Stomach (tissue), 9 donors: Measurements from ENCODE around the gene SYT8. TPM values are rescaled to one million over a fixed set of nuclear protein-coding genes. Genes with fewer than 3 reads are reported as not detected.
A peak's percentile ranks its signal among the peaks of the same experiment; 100 is the strongest.

Source experiments
- DNase-seq, 2 donors: peaks; one replicate each; pipeline versions ENCODE4 v3.0.0 to v3.0.0-alpha.2; 2013 to 2019
- H3K27ac ChIP-seq, 5 donors: fragments of 200-600 bp in 4 of 5; sonication (generic) in 4 of 5; one replicate each; pipeline ENCODE4 v1.5.1; 2013 to 2019; ENCODE audit warnings: mild to moderate bottlenecking in 1 of 5, moderate library complexity in 1 of 5
- H3K27me3 ChIP-seq, 3 donors: fragments of 200-600 bp; sonication (generic); one replicate each; pipeline ENCODE4 v1.5.1; 2017 to 2019; ENCODE audit warnings: mixed run types in 1 of 3
- H3K36me3 ChIP-seq, 4 donors: fragments of 200-600 bp; sonication (generic); 1 replicate in 3 of 4; 2 replicates in 1 of 4; pipeline ENCODE4 v1.5.1; 2016 to 2019
- H3K4me1 ChIP-seq, 4 donors: fragments of 200-600 bp; sonication (generic); one replicate each; pipeline ENCODE4 v1.5.1; 2016 to 2019
- H3K4me3 ChIP-seq, 4 donors: fragments of 200-600 bp; sonication (generic) in 3 of 4; one replicate each; pipeline ENCODE4 v1.5.1; 2016 to 2019; ENCODE audit warnings: mild to moderate bottlenecking in 1 of 4
- H3K9me3 ChIP-seq, 4 donors: fragments of 200-600 bp; sonication (generic); one replicate each; pipeline ENCODE4 v1.5.1; 2016 to 2019
- CTCF ChIP-seq, 7 experiments: fragments of 450-650 bp in 4 of 7; fragments of 200-600 bp in 3 of 7; sonication (generic) in 3 of 7; IDR thresholded peaks; one replicate each; pipeline ENCODE4 v1.5.1; 2016 to 2019; ENCODE audit warnings: antibody characterized with exemption in 7 of 7, control low read depth in 2 of 7, mild to moderate bottlenecking in 1 of 7
- EP300 ChIP-seq: sonication (generic); formaldehyde crosslinking; IDR thresholded peaks from one replicate; pipeline ENCODE4 v1.6.1; 2017; ENCODE audit warnings: antibody characterized with exemption
- POLR2A ChIP-seq, 4 donors: fragments of 450-650 bp; IDR thresholded peaks; one replicate each; pipeline ENCODE4 v1.6.1; 2016; ENCODE audit warnings: antibody characterized with exemption in 4 of 4, control low read depth in 2 of 4, mild to moderate bottlenecking in 1 of 4, moderate library complexity in 1 of 4
- POLR2AphosphoS5 ChIP-seq, 3 donors: sonication (generic); formaldehyde crosslinking; IDR thresholded peaks; one replicate each; pipeline ENCODE4 v1.6.1; 2016; ENCODE audit warnings: antibody characterized with exemption in 3 of 3
- WGBS, 5 donors: extraction: QIAGEN DNeasy Blood & Tissue Kit in 3 of 5; methylation state at CpG; one replicate each; pipeline versions ENCODE4 v1.1.5 to v1.1.7; 2013 to 2018; 5-methylcytosine and 5-hydroxymethylcytosine counted together
- intact Hi-C: fragments of 100-400 bp; cut with DNase I; formaldehyde crosslinking; loops from one replicate; pipeline ENCODE4 v1.15.1; 2023; ENCODE audit warnings: low total_unique reads
- polyA plus RNA-seq, 3 donors: library from polyadenylated mRNA; stranded (reverse); fragments of 200-250 nt; gene quantifications; one replicate each; pipeline ENCODE4 v1.2.3, GENCODE V29; 2013
- total RNA-seq, 5 donors: library from RNA; depleted of rRNA; stranded (reverse); fragments of >200 nt; gene quantifications; one replicate each; pipeline versions ENCODE4 v1.1.0 to v1.2.3, GENCODE V29; 2014 to 2016
- donor health status: healthy with polysubstance abuse.
- donor health status: Bipolar disorder and iron deficiency.
- donor health status: healthy.

The SYT8 gene
- total and polyA plus RNA-seq, 8 donors, result 0.72 to 77.3 (median 2.7) TPM

GRCh38 chr11:1792461-1792860 lies 42.3 kb upstream of the SYT8 start:
- H3K36me3 ChIP-seq, result no peaks in the 10 kb centered on the region
- WGBS, 5 donors, result 73 to 84% (median 78%) methylated on average over 12 of the region's 12 CpGs
- no peak for TF ChIP-seq EP300
- no peak for TF ChIP-seq POLR2AphosphoS5 (IDR thresholded peaks at IDR 0.05)
- no peak for TF ChIP-seq POLR2A (IDR thresholded peaks at IDR 0.05)
- no peak for TF ChIP-seq CTCF (IDR thresholded peaks at IDR 0.05)
- H3K4me3 ChIP-seq, result no peak overlapping the region
- peaks cover 0 to 27% (median 0%) of the 10 kb centered on the region in 3 donors for H3K27me3 ChIP-seq
- H3K4me1 ChIP-seq, result peaks cover 0 to 3% (median 0%) of the 10 kb centered on the region in 4 donors
- DNase-seq, result no peak
- intact Hi-C loops, result no loop called here
- no peak overlapping the region for H3K27ac ChIP-seq
- H3K9me3 ChIP-seq, result no peaks in the 10 kb centered on the region

- H3K27ac ChIP-seq, result no peak overlapping the region
These were observed 41.7 kb upstream of the SYT8 start for GRCh38 chr11:1793081-1793480.

GRCh38 chr11:1796413-1797011 lies 38.3 kb upstream of the SYT8 start:
- H3K4me1 ChIP-seq, result peaks cover 0 to 3% (median 0%) of the 10 kb centered on the region in 4 donors
- peaks cover 0 to 44% (median 0%) of the 10 kb centered on the region in 3 donors for H3K27me3 ChIP-seq
- intact Hi-C loops, result no loop called here
- no peaks in the 10 kb centered on the region for H3K36me3 ChIP-seq
- TF ChIP-seq POLR2AphosphoS5 (IDR thresholded peaks at IDR 0.05) (no peak), EP300 (no peak), CTCF (IDR thresholded peaks at IDR 0.05) (no peak), POLR2A (IDR thresholded peaks at IDR 0.05) (no peak)
- 57 to 73% (median 63%) methylated on average over 12 of the region's 12 CpGs for WGBS, 5 donors
- no peak overlapping the region for H3K27ac ChIP-seq
- no peak overlapping the region for H3K4me3 ChIP-seq
- no peaks in the 10 kb centered on the region for H3K9me3 ChIP-seq
- DNase-seq, result no peak

More at GRCh38 chr11:1793081-1793480, 41.7 kb upstream of the SYT8 start:
- no peak for DNase-seq
- no peak for TF ChIP-seq POLR2AphosphoS5 (IDR thresholded peaks at IDR 0.05)
- no peak for TF ChIP-seq POLR2A (IDR thresholded peaks at IDR 0.05)
- TF ChIP-seq EP300, result no peak
- Histone ChIP-seq H3K36me3 (no peaks in the 10 kb centered on the region), H3K27me3 (peaks cover 0 to 34% (median 0%) of the 10 kb centered on the region in 3 donors), H3K9me3 (no peaks in the 10 kb centered on the region), H3K4me3 (no peak overlapping the region), H3K4me1 (peaks cover 0 to 3% (median 0%) of the 10 kb centered on the region in 4 donors)
- intact Hi-C loops, result no loop called here
- WGBS, 5 donors, result 60 to 69% (median 66%) methylated on average over 3 of the region's 3 CpGs

- H3K27me3 ChIP-seq, result peaks cover 0 to 50% (median 0%) of the 10 kb centered on the region in 3 donors
- DNase-seq, result peak in 1 of 2 donors; percentile 10
- no peaks in the 10 kb centered on the region for H3K9me3 ChIP-seq
- no peak overlapping the region for H3K27ac ChIP-seq
- H3K4me1 ChIP-seq, result no peaks in the 10 kb centered on the region
- intact Hi-C loops, result no loop called here
- H3K36me3 ChIP-seq, result no peaks in the 10 kb centered on the region
- TF ChIP-seq CTCF (IDR thresholded peaks at IDR 0.05) (no peak), POLR2A (IDR thresholded peaks at IDR 0.05) (no peak), EP300 (no peak)
- WGBS, 5 donors, result 81 to 91% (median 90%) methylated on average over 14 of the region's 14 CpGs
- no peak overlapping the region for H3K4me3 ChIP-seq
These were observed 37.2 kb upstream of the SYT8 start for GRCh38 chr11:1797391-1798125.
